ENCODE data around the gene BRIP1. TPM values are rescaled to one million over a fixed set of nuclear protein-coding genes. Genes with fewer than 3 reads are reported as not detected.
"Not testable (repeated sequence)": the region's sequence is repeated elsewhere in the genome, so short reads cannot be mapped to it uniquely, and the experiment has no call there.

Gene BRIP1
- total RNA-seq, 1 experiment from 2014 or later: 20.2 TPM

- no CpG with 5 or more reads among the region's 2 CpGs for WGBS (ENCODE audit: extremely low coverage, insufficient read length, low lambda C conversion rate)
- no peak overlapping the region for H3K27ac Mint-ChIP-seq
- TF ChIP-seq CTCF (conservative IDR thresholded peaks at IDR 0.05): no peak
Measured at GRCh38 chr17:61774724-61775123, 88.6 kb downstream of the BRIP1 start.

DNA sequence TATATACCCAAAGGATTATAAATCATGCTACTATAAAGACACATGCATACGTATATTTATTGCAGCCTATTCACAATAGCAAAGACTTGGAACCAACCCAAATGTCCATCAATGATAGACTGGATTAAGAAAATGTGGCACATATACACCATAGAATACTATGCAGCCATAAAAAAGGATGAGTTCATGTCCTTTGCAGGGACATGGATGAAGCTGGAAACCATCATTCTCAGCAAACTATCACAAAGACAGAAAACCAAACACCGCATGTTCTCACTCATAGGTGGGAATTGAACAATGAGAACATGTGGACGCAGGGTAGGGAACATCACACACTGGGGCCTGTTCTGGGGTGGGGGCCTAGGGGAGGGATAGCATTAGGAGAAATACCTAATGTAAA, 89.2 kb downstream of the BRIP1 start:
- H3K56ac ChIP-seq (ENCODE audit: insufficient read length, low read depth, low read length); H2AFZ ChIP-seq (ENCODE audit: low read length); H3K4me1 Mint-ChIP-seq; H3K18ac ChIP-seq (ENCODE audit: insufficient read length, low read depth, low read length); H4K91ac ChIP-seq (ENCODE audit: insufficient read length, low read depth, low read length); H3K23ac ChIP-seq (ENCODE audit: insufficient read length, low read depth, low read length); H2BK20ac ChIP-seq (ENCODE audit: low read depth, low read length, poor library complexity, severe bottlenecking); H3T11ph ChIP-seq (ENCODE audit: low read length); H3K4me3 Mint-ChIP-seq; H4K8ac ChIP-seq (replicated peaks; ENCODE audit: insufficient read length, low read depth, low read length); H3K9ac ChIP-seq (ENCODE audit: extremely low read depth, insufficient read length, low read length); H2BK5ac ChIP-seq (ENCODE audit: insufficient read length, low read length); H3K79me2 ChIP-seq (ENCODE audit: insufficient read depth, low read length); H3K9me3 ChIP-seq (ENCODE audit: control insufficient read depth, low read depth, low read length); H2AK5ac ChIP-seq (ENCODE audit: insufficient read length, low read length); H3K27ac Mint-ChIP-seq; H3K27me3 ChIP-seq (ENCODE audit: insufficient read depth, low read length); H3K27ac ChIP-seq (ENCODE audit: insufficient read length, low read depth, low read length); H3K4ac ChIP-seq (ENCODE audit: low read depth, low read length); H4K20me1 ChIP-seq (ENCODE audit: control insufficient read depth, insufficient read depth, insufficient read length); DNase-seq; H4K5ac ChIP-seq (ENCODE audit: insufficient read length, low read depth, low read length); H3K4me1 ChIP-seq (ENCODE audit: insufficient read depth, low read length); H3K23me2 ChIP-seq (ENCODE audit: insufficient read length, low read depth, low read length, poor library complexity, severe bottlenecking); H3K4me2 ChIP-seq (ENCODE audit: insufficient read depth, insufficient read length, low read length); H2BK12ac ChIP-seq (ENCODE audit: insufficient read length, low read depth, low read length); H3K79me1 ChIP-seq (ENCODE audit: insufficient read depth, low read depth, low read length, poor library complexity, severe bottlenecking); H2BK15ac ChIP-seq (ENCODE audit: low read depth, low read length); H2BK120ac ChIP-seq (ENCODE audit: low read depth, low read length, poor library complexity, severe bottlenecking); H3K14ac ChIP-seq (ENCODE audit: insufficient read depth, low read length); H3K27me3 Mint-ChIP-seq (ENCODE audit: low read depth): not testable (repeated sequence)
- no CpG with 5 or more reads among the region's 3 CpGs for WGBS (ENCODE audit: extremely low coverage, insufficient read length, low lambda C conversion rate)
- peaks cover 40 to 54% (median 48%) of the 10 kb centered on the region in 3 experiments for H3K36me3 Mint-ChIP-seq (ENCODE audit: insufficient read depth in 1 of 3, low read depth in 3 of 3)
- peaks cover 19 to 22% of the 10 kb centered on the region in 2 experiments for H3K9me3 Mint-ChIP-seq

More at GRCh38 chr17:61774724-61775123, 88.6 kb downstream of the BRIP1 start:
- H3K4ac ChIP-seq (ENCODE audit: low read depth, low read length): no peak overlapping the region
- H3K27ac ChIP-seq (ENCODE audit: insufficient read length, low read depth, low read length): no peak overlapping the region
- no peak overlapping the region for H2BK12ac ChIP-seq (ENCODE audit: insufficient read length, low read depth, low read length)
- no peaks in the 10 kb centered on the region for H3K79me1 ChIP-seq (ENCODE audit: insufficient read depth, low read depth, low read length, poor library complexity, severe bottlenecking)
- no peaks in the 10 kb centered on the region for H3K9me3 ChIP-seq (ENCODE audit: control insufficient read depth, low read depth, low read length)
- no peak overlapping the region for H2BK20ac ChIP-seq (ENCODE audit: low read depth, low read length, poor library complexity, severe bottlenecking)
- Mint-ChIP-seq H3K9me3 (peaks cover 19 to 22% of the 10 kb centered on the region in 2 experiments), H3K27me3 (ENCODE audit: low read depth) (no peaks in the 10 kb centered on the region), H3K4me3 (no peak overlapping the region), H3K36me3 (ENCODE audit: insufficient read depth in 1 of 3, low read depth in 3 of 3) (peaks cover 36 to 48% (median 43%) of the 10 kb centered on the region in 3 experiments), H3K4me1 (no peaks in the 10 kb centered on the region)
- H3K18ac ChIP-seq (ENCODE audit: insufficient read length, low read depth, low read length): no peak overlapping the region
- no peak overlapping the region for H3T11ph ChIP-seq (ENCODE audit: low read length)
- DNase-seq: no peak
- no peak overlapping the region for H2AFZ ChIP-seq (ENCODE audit: low read length)
- H2BK120ac ChIP-seq (ENCODE audit: low read depth, low read length, poor library complexity, severe bottlenecking): no peak overlapping the region
- H3K56ac ChIP-seq (ENCODE audit: insufficient read length, low read depth, low read length): no peak overlapping the region
- H3K9ac ChIP-seq (ENCODE audit: extremely low read depth, insufficient read length, low read length): no peak overlapping the region
- no peak overlapping the region for H2AK5ac ChIP-seq (ENCODE audit: insufficient read length, low read length)
- H2BK5ac ChIP-seq (ENCODE audit: insufficient read length, low read length): no peak overlapping the region
- no peak overlapping the region for H4K8ac ChIP-seq (replicated peaks; ENCODE audit: insufficient read length, low read depth, low read length)
- H3K23me2 ChIP-seq (ENCODE audit: insufficient read length, low read depth, low read length, poor library complexity, severe bottlenecking): no peaks in the 10 kb centered on the region
- H3K79me2 ChIP-seq (ENCODE audit: insufficient read depth, low read length): no peaks in the 10 kb centered on the region
- H3K4me2 ChIP-seq (ENCODE audit: insufficient read depth, insufficient read length, low read length): no peak overlapping the region
- H3K14ac ChIP-seq (ENCODE audit: insufficient read depth, low read length): no peak overlapping the region
- no peak overlapping the region for H3K23ac ChIP-seq (ENCODE audit: insufficient read length, low read depth, low read length)
- H2BK15ac ChIP-seq (ENCODE audit: low read depth, low read length): no peak overlapping the region
- no peaks in the 10 kb centered on the region for H3K4me1 ChIP-seq (ENCODE audit: insufficient read depth, low read length)
- H4K91ac ChIP-seq (ENCODE audit: insufficient read length, low read depth, low read length): no peak overlapping the region
- H4K5ac ChIP-seq (ENCODE audit: insufficient read length, low read depth, low read length): no peak overlapping the region
- H3K27me3 ChIP-seq (ENCODE audit: insufficient read depth, low read length): no peaks in the 10 kb centered on the region
- no peaks in the 10 kb centered on the region for H4K20me1 ChIP-seq (ENCODE audit: control insufficient read depth, insufficient read depth, insufficient read length)
